ENCODE results near the gene EHD3.

GRCh38 chr2:31208240-31208639 lies 25.7 kb upstream of the EHD3 start:
- TF ChIP-seq ZKSCAN8 (CRISPR knock-in tag; IDR thresholded peaks at IDR 0.05; ENCODE audit: borderline replicate concordance) (no peak), SMAD1 (CRISPR knock-in tag; IDR thresholded peaks at IDR 0.05; ENCODE audit: borderline replicate concordance, low read depth) (no peak)

Data from HepG2 (cell line).